Measurements from ENCODE around the gene TNFSF12. TPM values are rescaled to one million over a fixed set of nuclear protein-coding genes. Genes with fewer than 3 reads are reported as not detected.

Gene TNFSF12
- total RNA-seq, 1 experiment from 2014 or later, result 8.1 TPM

GRCh38 chr17:7580604-7581575 is 32.0 kb downstream of the TNFSF12 start:
- peak overlapping the region; percentile 81 for H3K27ac Mint-ChIP-seq
- DNase-seq (ENCODE audit: low spot score), result no peak
- H3K36me3 Mint-ChIP-seq, result peaks cover 36% of the 10 kb centered on the region
- H3K4me1 Mint-ChIP-seq, result peaks cover 58% of the 10 kb centered on the region
- ChIA-PET POLR2A (interaction anchor here (0.8 to 2.6 kb wide), 4 partner anchors 9 to 106 kb away, joined by 3 to 17 read pairs (median 5); partner anchors contain the start of genes ATP1B2 and SOX15), CTCF (interaction anchor here (1.3 to 4.3 kb wide), 5 partner anchors 9 to 92 kb away, joined by 3 to 36 read pairs (median 6); partner anchors contain the start of gene SOX15)
- H3K9me3 Mint-ChIP-seq, result no peaks in the 10 kb centered on the region
- H3K27me3 Mint-ChIP-seq (ENCODE audit: low read depth), result no peaks in the 10 kb centered on the region
- no peak for ATAC-seq
- TF ChIP-seq ZMAT4 (CRISPR knock-in tag; IDR thresholded peaks at IDR 0.05) (no peak), RELA (CRISPR knock-in tag; IDR thresholded peaks at IDR 0.05; ENCODE audit: borderline replicate concordance) (no peak), AFF4 (CRISPR knock-in tag; IDR thresholded peaks at IDR 0.05; ENCODE audit: borderline replicate concordance) (no peak), NFATC4 (CRISPR knock-in tag; IDR thresholded peaks at IDR 0.05) (no peak), ZBTB43 (CRISPR knock-in tag; IDR thresholded peaks at IDR 0.05) (no peak), EMX1 (CRISPR knock-in tag; IDR thresholded peaks at IDR 0.05) (no peak), KAT7 (CRISPR knock-in tag; IDR thresholded peaks at IDR 0.05; ENCODE audit: borderline replicate concordance) (no peak), ZNF219 (CRISPR knock-in tag; IDR thresholded peaks at IDR 0.05; ENCODE audit: borderline replicate concordance) (no peak), ZNF423 (CRISPR knock-in tag; IDR thresholded peaks at IDR 0.05) (no peak), MXD4 (CRISPR knock-in tag; IDR thresholded peaks at IDR 0.05; ENCODE audit: borderline replicate concordance) (no peak), CTCF (IDR thresholded peaks at IDR 0.05) (no peak), ZNF512 (CRISPR knock-in tag; IDR thresholded peaks at IDR 0.05; ENCODE audit: borderline replicate concordance) (no peak), ZNF416 (CRISPR knock-in tag; IDR thresholded peaks at IDR 0.05) (no peak), ZNF317 (CRISPR knock-in tag; IDR thresholded peaks at IDR 0.05; ENCODE audit: borderline replicate concordance, low read depth) (no peak), MYBL2 (CRISPR knock-in tag; IDR thresholded peaks at IDR 0.05) (no peak), FOXP1 (CRISPR knock-in tag; IDR thresholded peaks at IDR 0.05; ENCODE audit: borderline replicate concordance) (no peak), USF2 (CRISPR knock-in tag; IDR thresholded peaks at IDR 0.05) (no peak)
- no peak overlapping the region for H3K4me3 Mint-ChIP-seq

Data from WTC11 (cell line).